DOHH2 (cell line): ENCODE measurements around the gene MRPL51.
A peak's percentile ranks its signal among the peaks of the same experiment; 100 is the strongest.
"Not testable (repeated sequence)": the region's sequence is repeated elsewhere in the genome, so short reads cannot be mapped to it uniquely, and the experiment has no call there.

ENCODE experiments used
- H3F3A ChIP-seq: fragments of 200-600 bp; sonication (generic), shearing (Covaris generic); 2 replicates; pipeline ENCODE4 v1.6.0; 2016; ENCODE audit warnings: antibody characterized with exemption, mild to moderate bottlenecking; ENCODE audit not compliant: control insufficient read depth, insufficient read depth
- H3K27ac ChIP-seq: fragments of 200-600 bp; sonication (generic); 2 replicates; pipeline ENCODE4 v1.5.1; 2014; ENCODE audit warnings: low read depth, mild to moderate bottlenecking, low read length, moderate library complexity
- H3K27me3 ChIP-seq: fragments of 200-600 bp; sonication (generic); 2 replicates; pipeline ENCODE4 v1.6.1; 2014; ENCODE audit warnings: mild to moderate bottlenecking, low read length, mixed read lengths; ENCODE audit not compliant: control insufficient read depth
- H3K36me3 ChIP-seq: fragments of 200-600 bp; sonication (generic); 2 replicates; pipeline ENCODE4 v1.6.1; 2014; ENCODE audit warnings: mild to moderate bottlenecking, low read length, moderate library complexity, mixed read lengths; ENCODE audit not compliant: control insufficient read depth
- H3K4me1 ChIP-seq: fragments of 200-600 bp; sonication (generic); 2 replicates; pipeline ENCODE4 v1.6.1; 2014; ENCODE audit warnings: mild to moderate bottlenecking, low read length, mixed read lengths; ENCODE audit not compliant: control insufficient read depth
- H3K4me2 ChIP-seq: fragments of 200-600 bp; sonication (generic); 2 replicates; pipeline ENCODE4 v1.6.0; 2014; ENCODE audit warnings: mild to moderate bottlenecking, low read length, moderate library complexity
- H3K4me3 ChIP-seq: fragments of 200-600 bp; sonication (generic); 2 replicates; pipeline ENCODE4 v1.5.1; 2014; ENCODE audit warnings: mild to moderate bottlenecking, low read length, mixed read lengths
- H3K79me2 ChIP-seq: fragments of 200-600 bp; sonication (generic); 2 replicates; pipeline ENCODE4 v1.6.1; 2014; ENCODE audit warnings: mild to moderate bottlenecking, low read length, mixed read lengths; ENCODE audit not compliant: control insufficient read depth
- H3K9me2 ChIP-seq: fragments of 200-600 bp; sonication (generic); replicated peaks from 2 replicates; pipeline ENCODE4 v1.6.1; 2014; ENCODE audit warnings: mild to moderate bottlenecking, low read length, mixed read lengths; ENCODE audit not compliant: control insufficient read depth
- H3K9me3 ChIP-seq: fragments of 200-600 bp; sonication (generic); 2 replicates; pipeline ENCODE4 v1.6.1; 2014; ENCODE audit warnings: antibody characterized with exemption, low read length, mixed read lengths; ENCODE audit not compliant: control insufficient read depth, insufficient read depth
- H4K20me1 ChIP-seq: fragments of 200-600 bp; sonication (generic); 2 replicates; pipeline ENCODE4 v1.6.0; 2014; ENCODE audit warnings: low read depth, mild to moderate bottlenecking, antibody characterized with exemption, low read length, moderate library complexity; ENCODE audit not compliant: control insufficient read depth, insufficient read depth
- EZH2phosphoT487 ChIP-seq: fragments of 200-600 bp; sonication (generic); IDR thresholded peaks from 2 replicates; pipeline ENCODE4 v1.6.1; 2017; ENCODE audit warnings: borderline replicate concordance, mild to moderate bottlenecking, antibody characterized with exemption, low read length, moderate library complexity, mixed read lengths
- TF ChIP-seq, protein P1 (sequence below): fragments of 200-600 bp; sonication (generic); IDR thresholded peaks from one replicate; pipeline ENCODE4 v1.5.1; 2014; ENCODE audit warnings: antibody characterized with exemption, mild to moderate bottlenecking, low read depth, low read length; ENCODE audit not compliant: poor library complexity, severe bottlenecking

MRPL51 gene

DNA sequence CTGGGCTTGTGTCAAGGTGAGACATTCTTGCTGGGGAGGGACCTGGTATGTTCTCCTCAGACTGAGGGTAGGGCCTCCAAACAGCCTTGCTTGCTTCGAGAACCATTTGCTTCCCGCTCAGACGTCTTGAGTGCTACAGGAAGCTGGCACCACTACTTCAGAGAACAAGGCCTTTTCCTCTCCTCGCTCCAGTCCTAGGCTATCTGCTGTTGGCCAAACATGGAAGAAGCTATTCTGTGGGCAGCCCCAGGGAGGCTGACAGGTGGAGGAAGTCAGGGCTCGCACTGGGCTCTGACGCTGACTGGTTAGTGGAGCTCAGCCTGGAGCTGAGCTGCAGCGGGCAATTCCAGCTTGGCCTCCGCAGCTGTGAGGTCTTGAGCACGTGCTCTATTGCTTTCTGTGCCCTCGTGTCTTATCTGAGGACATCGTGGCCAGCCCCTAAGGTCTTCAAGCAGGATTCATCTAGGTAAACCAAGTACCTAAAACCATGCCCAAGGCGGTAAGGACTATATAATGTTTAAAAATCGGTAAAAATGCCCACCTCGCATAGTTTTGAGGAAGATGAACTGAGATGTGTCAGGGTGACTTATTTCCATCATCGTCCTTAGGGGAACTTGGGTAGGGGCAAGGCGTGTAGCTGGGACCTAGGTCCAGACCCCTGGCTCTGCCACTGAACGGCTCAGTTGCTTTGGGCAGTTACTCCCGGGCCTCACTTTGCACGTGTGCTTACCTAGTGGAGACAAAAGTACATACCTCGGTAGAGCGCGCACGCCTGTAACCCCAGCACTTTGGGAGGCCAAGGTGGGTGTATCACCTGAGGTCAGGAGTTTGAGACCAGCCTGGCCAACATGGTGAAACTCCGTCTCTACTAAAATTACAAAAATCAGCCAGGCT lies 45.6 kb upstream of the MRPL51 start:
- no peak overlapping the region for H3K4me3 ChIP-seq
- H3K36me3 ChIP-seq, result peaks cover 83% of the 10 kb centered on the region
- H3F3A ChIP-seq, result peaks cover 59% of the 10 kb centered on the region
- peak overlapping the region; percentile 97 for H3K27ac ChIP-seq
- peaks cover 13% of the 10 kb centered on the region for H4K20me1 ChIP-seq
- peaks cover 54% of the 10 kb centered on the region for H3K4me1 ChIP-seq
- H3K27me3 ChIP-seq, result no peaks in the 10 kb centered on the region
- TF ChIP-seq, protein P1, sequence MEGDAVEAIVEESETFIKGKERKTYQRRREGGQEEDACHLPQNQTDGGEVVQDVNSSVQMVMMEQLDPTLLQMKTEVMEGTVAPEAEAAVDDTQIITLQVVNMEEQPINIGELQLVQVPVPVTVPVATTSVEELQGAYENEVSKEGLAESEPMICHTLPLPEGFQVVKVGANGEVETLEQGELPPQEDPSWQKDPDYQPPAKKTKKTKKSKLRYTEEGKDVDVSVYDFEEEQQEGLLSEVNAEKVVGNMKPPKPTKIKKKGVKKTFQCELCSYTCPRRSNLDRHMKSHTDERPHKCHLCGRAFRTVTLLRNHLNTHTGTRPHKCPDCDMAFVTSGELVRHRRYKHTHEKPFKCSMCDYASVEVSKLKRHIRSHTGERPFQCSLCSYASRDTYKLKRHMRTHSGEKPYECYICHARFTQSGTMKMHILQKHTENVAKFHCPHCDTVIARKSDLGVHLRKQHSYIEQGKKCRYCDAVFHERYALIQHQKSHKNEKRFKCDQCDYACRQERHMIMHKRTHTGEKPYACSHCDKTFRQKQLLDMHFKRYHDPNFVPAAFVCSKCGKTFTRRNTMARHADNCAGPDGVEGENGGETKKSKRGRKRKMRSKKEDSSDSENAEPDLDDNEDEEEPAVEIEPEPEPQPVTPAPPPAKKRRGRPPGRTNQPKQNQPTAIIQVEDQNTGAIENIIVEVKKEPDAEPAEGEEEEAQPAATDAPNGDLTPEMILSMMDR, result no peak
- no peak for TF ChIP-seq EZH2phosphoT487
- peaks cover 32% of the 10 kb centered on the region for H3K79me2 ChIP-seq
- H3K9me3 ChIP-seq, result no peaks in the 10 kb centered on the region
- H3K4me2 ChIP-seq, result peak overlapping the region; percentile 20; the same call in 1 of the 2 replicates
- no peaks in the 10 kb centered on the region for H3K9me2 ChIP-seq

DNA sequence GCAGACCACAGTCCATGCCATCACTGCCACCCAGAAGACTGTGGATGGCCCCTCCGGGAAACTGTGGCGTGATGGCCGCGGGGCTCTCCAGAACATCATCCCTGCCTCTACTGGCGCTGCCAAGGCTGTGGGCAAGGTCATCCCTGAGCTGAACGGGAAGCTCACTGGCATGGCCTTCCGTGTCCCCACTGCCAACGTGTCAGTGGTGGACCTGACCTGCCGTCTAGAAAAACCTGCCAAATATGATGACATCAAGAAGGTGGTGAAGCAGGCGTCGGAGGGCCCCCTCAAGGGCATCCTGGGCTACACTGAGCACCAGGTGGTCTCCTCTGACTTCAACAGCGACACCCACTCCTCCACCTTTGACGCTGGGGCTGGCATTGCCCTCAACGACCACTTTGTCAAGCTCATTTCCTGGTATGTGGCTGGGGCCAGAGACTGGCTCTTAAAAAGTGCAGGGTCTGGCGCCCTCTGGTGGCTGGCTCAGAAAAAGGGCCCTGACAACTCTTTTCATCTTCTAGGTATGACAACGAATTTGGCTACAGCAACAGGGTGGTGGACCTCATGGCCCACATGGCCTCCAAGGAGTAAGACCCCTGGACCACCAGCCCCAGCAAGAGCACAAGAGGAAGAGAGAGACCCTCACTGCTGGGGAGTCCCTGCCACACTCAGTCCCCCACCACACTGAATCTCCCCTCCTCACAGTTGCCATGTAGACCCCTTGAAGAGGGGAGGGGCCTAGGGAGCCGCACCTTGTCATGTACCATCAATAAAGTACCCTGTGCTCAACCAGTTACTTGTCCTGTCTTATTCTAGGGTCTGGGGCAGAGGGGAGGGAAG lies 44.7 kb upstream of the MRPL51 start:
- peaks cover 86% of the 10 kb centered on the region for H3K36me3 ChIP-seq
- TF ChIP-seq, protein P1, result peak; percentile 88
- peak overlapping the region; percentile 88 for H3K4me3 ChIP-seq
- peaks cover 13% of the 10 kb centered on the region for H4K20me1 ChIP-seq
- peak overlapping the region; percentile 97 for H3K27ac ChIP-seq
- not testable (repeated sequence) for H3K27me3 ChIP-seq, H3K9me2 ChIP-seq, H3K9me3 ChIP-seq
- H3K4me1 ChIP-seq, result peaks cover 57% of the 10 kb centered on the region
- peak overlapping the region; percentile 89 for H3K4me2 ChIP-seq
- peaks cover 41% of the 10 kb centered on the region for H3K79me2 ChIP-seq
- H3F3A ChIP-seq, result peaks cover 60% of the 10 kb centered on the region

GRCh38 chr12:6536894-6537579 lies 44.0 kb upstream of the MRPL51 start:
- Histone ChIP-seq H3K27ac (peak overlapping the region; percentile 97), H4K20me1 (peaks cover 13% of the 10 kb centered on the region), H3F3A (peaks cover 64% of the 10 kb centered on the region), H3K4me2 (peak overlapping the region; percentile 89), H3K9me3 (no peaks in the 10 kb centered on the region), H3K27me3 (no peaks in the 10 kb centered on the region), H3K79me2 (peaks cover 49% of the 10 kb centered on the region), H3K9me2 (no peaks in the 10 kb centered on the region), H3K36me3 (peaks cover 90% of the 10 kb centered on the region), H3K4me3 (peak overlapping the region; percentile 88), H3K4me1 (peaks cover 64% of the 10 kb centered on the region)
- TF ChIP-seq, protein P1, result no peak
- TF ChIP-seq EZH2phosphoT487, result no peak
